ENCODE results near the gene COBL.
"Not testable (repeated sequence)": the region's sequence is repeated elsewhere in the genome, so short reads cannot be mapped to it uniquely, and the experiment has no call there.

The COBL gene

DNA sequence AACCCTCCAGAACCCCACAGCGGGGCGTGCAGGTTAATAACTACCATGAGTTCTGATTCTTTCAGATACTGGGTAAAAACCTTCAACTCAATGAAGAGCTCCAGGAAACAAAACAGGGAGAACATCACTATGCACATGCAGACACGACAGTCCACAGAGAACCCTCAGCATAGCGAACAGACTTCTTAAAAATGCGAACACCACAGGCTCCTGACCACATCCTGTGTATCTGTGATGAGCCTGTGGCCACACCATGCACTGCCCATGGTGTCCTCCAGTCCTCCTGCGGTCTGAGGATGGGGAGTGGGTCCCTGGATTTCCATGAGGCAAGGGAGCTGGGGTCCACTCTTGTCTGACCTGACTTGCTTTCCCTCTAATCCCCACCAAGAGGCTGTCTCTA, 107.2 kb downstream of the COBL start:
- Mint-ChIP-seq H3K9me3 (peaks cover 6% of the 10 kb centered on the region), H3K4me1 (no peaks in the 10 kb centered on the region), H3K36me3 (no peaks in the 10 kb centered on the region), H3K27ac (no peak overlapping the region), H3K4me3 (no peak overlapping the region), H3K27me3 (no peaks in the 10 kb centered on the region)

DNA sequence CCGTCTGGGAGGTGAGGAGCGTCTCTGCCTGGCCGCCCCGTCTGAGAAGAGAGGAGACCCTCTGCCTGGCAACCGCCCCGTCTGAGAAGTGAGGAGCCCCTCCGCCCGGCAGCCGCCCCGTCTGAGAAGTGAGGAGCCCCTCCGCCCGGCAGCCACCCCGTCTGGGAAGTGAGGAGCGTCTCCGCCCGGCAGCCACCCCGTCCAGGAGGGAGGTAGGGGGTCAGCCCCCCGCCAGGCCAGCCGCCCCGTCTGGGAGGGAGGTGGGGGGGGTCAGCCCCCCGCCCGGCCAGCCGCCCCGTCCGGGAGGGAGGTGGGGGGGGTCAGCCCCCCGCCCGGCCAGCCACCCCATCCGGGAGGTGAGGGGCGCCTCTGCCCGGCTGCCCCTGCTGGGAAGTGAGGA, 108.5 kb downstream of the COBL start:
- not testable (repeated sequence) for H3K4me3 Mint-ChIP-seq, H3K36me3 Mint-ChIP-seq, H3K4me1 Mint-ChIP-seq, H3K27me3 Mint-ChIP-seq, H3K27ac Mint-ChIP-seq
- H3K9me3 Mint-ChIP-seq: peaks cover 16% of the 10 kb centered on the region

DNA sequence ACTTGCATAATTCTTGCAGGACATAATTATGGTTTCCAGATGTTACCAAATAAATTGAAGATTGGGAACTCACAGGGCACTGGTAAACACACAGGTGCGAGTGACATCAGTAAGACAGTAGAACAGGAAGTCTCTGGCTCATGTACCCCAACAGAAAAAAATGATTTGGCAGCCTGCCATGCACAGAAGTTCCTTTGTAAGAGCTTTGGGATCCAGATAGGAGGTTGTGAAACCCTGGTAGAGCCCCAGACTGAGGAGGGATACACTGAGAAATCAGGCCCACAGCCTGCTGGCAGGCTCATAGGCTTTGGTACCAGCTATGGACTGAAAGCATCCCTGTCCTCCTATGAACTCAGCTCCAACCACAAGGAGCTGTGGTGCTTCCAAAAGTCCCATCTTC, 118.0 kb downstream of the COBL start:
- H3K4me1 Mint-ChIP-seq: no peaks in the 10 kb centered on the region
- peaks cover 19% of the 10 kb centered on the region for H3K27me3 Mint-ChIP-seq
- H3K4me3 Mint-ChIP-seq: no peak overlapping the region
- H3K27ac Mint-ChIP-seq: no peak overlapping the region
- H3K9me3 Mint-ChIP-seq: peaks cover 17% of the 10 kb centered on the region
- peaks cover 1% of the 10 kb centered on the region for H3K36me3 Mint-ChIP-seq

GRCh38 chr7:51190969-51191368, 125.6 kb downstream of the COBL start:
- no peaks in the 10 kb centered on the region for H3K27me3 Mint-ChIP-seq

GRCh38 chr7:51189777-51190176, 126.8 kb downstream of the COBL start:
- no peaks in the 10 kb centered on the region for H3K36me3 Mint-ChIP-seq
- H3K9me3 Mint-ChIP-seq: no peaks in the 10 kb centered on the region
- no peaks in the 10 kb centered on the region for H3K27me3 Mint-ChIP-seq

More at GRCh38 chr7:51190969-51191368, 125.6 kb downstream of the COBL start:
- Mint-ChIP-seq H3K4me1 (no peaks in the 10 kb centered on the region), H3K36me3 (no peaks in the 10 kb centered on the region), H3K9me3 (no peaks in the 10 kb centered on the region), H3K4me3 (no peak overlapping the region), H3K27ac (no peak overlapping the region)

DNA sequence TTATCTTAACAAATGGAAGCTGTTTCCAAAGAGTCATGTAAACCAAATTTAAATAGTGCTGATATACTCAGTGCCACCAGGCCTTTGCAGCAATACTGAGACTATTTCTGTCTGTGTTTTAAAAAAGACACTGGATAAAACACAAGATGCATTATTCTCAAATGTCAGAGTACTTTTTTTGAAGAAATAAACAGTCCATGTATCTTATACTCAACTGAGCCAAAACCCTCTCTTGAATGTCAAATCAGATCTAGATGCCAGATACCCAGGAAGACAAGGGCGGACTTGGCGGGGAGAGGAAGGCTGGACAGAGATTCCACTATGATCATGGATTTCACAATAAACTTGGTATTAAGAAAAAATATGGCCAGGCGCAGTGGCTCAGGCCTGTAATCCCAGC, 127.6 kb downstream of the COBL start:
- Mint-ChIP-seq H3K9me3 (no peaks in the 10 kb centered on the region), H3K36me3 (no peaks in the 10 kb centered on the region), H3K4me1 (no peaks in the 10 kb centered on the region), H3K27me3 (no peaks in the 10 kb centered on the region), H3K4me3 (no peak overlapping the region), H3K27ac (no peak overlapping the region)

More at GRCh38 chr7:51189777-51190176, 126.8 kb downstream of the COBL start:
- H3K27ac Mint-ChIP-seq: no peak overlapping the region
- H3K4me1 Mint-ChIP-seq: no peaks in the 10 kb centered on the region
- H3K4me3 Mint-ChIP-seq: no peak overlapping the region

DNA sequence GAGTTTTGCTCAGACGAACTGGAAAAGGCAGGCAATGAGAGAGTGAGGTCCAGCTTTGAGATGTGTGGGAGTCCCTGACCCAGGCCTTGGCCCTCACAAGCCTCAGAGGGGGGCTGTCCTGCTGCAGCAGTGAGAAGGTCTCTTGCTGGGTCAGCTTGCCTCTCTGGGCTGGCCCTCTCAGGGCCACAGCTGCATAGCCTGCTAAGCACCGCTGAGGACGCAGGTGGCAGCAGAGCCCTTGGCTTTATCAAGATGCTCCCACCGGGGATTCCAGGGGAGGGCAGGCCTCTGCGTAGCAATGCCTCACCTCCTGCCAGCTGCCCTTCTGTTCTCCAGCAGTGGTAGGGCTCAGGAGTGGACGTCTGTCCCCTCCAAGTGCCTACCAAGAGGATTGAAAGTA, 128.7 kb downstream of the COBL start:
- no peaks in the 10 kb centered on the region for H3K27me3 Mint-ChIP-seq
- H3K9me3 Mint-ChIP-seq: no peaks in the 10 kb centered on the region
- H3K4me1 Mint-ChIP-seq: no peaks in the 10 kb centered on the region
- no peak overlapping the region for H3K27ac Mint-ChIP-seq
- no peaks in the 10 kb centered on the region for H3K36me3 Mint-ChIP-seq
- H3K4me3 Mint-ChIP-seq: no peak overlapping the region

DNA sequence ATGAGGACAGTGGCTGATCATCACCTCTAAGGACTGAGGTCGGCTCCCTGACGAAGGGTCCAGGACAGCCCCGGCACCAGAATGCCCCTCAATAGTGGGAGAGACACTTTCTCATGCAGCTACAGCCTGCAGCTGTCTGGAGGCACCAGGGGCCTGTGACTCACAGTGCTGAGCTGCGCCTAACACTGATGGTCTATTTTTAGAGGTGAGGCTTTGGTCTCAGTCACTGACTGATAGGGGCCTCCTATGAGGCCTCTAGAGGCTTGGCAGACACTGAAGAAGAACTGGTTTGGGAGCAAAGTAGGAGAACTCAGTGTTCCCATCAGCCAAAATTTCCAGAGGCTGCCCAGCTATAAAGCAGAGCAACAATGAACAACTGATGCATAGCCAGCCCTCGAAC, 130.1 kb downstream of the COBL start:
- H3K4me1 Mint-ChIP-seq: no peaks in the 10 kb centered on the region
- no peak overlapping the region for H3K4me3 Mint-ChIP-seq
- H3K27ac Mint-ChIP-seq: no peak overlapping the region
- H3K27me3 Mint-ChIP-seq: peaks cover 1% of the 10 kb centered on the region
- no peaks in the 10 kb centered on the region for H3K9me3 Mint-ChIP-seq
- H3K36me3 Mint-ChIP-seq: no peaks in the 10 kb centered on the region

DNA sequence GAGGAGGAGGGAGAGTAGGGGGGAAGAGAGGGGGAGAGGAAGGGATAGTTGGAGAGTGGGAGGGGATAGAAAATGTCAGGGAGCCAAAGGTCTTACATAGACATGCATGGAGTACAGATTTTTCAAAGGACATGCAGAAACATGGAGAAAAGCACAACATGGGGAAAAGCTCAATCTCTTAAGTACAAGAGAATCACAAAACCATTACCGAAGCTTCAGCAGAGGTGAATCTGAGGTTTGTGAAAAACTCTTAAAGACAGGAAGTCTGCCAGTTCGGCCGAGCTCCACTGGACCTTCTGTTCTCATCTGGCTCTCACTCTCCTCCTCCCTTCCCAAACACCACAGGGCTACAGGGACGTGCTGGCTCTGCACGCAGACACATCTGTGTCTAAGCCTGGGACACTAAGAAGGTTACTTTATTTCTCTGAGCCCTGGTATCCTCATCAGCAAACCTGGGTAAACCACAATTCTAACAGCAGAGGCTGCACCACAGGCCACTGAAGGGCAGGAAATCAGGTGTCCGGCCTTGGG, 133.9 kb downstream of the COBL start:
- H3K9me3 Mint-ChIP-seq: no peaks in the 10 kb centered on the region
- no peak overlapping the region for H3K27ac Mint-ChIP-seq
- no peaks in the 10 kb centered on the region for H3K4me1 Mint-ChIP-seq
- no peaks in the 10 kb centered on the region for H3K36me3 Mint-ChIP-seq
- H3K27me3 Mint-ChIP-seq: peaks cover 3% of the 10 kb centered on the region
- no peak overlapping the region for H3K4me3 Mint-ChIP-seq

- Mint-ChIP-seq H3K4me3 (no peak overlapping the region), H3K36me3 (no peaks in the 10 kb centered on the region), H3K9me3 (no peaks in the 10 kb centered on the region), H3K4me1 (no peaks in the 10 kb centered on the region), H3K27me3 (peaks cover 9% of the 10 kb centered on the region), H3K27ac (no peak overlapping the region)
Measured at GRCh38 chr7:51180092-51180491, 136.5 kb downstream of the COBL start.

DNA sequence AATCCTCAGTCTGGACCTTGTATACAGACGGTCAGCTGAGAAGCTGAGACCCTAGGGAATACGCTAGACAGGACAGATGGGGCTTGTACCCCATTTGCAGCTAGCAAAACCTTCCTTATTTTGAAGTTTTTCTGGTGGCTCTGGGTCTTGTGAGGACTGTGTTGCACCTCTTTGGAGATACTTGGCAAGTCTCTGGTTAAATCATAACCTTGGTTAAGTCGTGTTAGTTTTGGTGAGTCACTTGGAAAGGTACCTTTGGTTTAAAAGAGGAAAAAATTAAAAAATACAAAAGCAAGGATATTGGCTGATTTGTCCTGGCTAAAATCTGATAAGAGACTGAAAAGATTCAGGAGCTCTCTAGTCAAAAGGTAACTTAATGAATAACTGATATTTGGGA, 140.6 kb downstream of the COBL start:
- Mint-ChIP-seq H3K36me3 (no peaks in the 10 kb centered on the region), H3K4me3 (no peak overlapping the region), H3K27ac (no peak overlapping the region)

DNA sequence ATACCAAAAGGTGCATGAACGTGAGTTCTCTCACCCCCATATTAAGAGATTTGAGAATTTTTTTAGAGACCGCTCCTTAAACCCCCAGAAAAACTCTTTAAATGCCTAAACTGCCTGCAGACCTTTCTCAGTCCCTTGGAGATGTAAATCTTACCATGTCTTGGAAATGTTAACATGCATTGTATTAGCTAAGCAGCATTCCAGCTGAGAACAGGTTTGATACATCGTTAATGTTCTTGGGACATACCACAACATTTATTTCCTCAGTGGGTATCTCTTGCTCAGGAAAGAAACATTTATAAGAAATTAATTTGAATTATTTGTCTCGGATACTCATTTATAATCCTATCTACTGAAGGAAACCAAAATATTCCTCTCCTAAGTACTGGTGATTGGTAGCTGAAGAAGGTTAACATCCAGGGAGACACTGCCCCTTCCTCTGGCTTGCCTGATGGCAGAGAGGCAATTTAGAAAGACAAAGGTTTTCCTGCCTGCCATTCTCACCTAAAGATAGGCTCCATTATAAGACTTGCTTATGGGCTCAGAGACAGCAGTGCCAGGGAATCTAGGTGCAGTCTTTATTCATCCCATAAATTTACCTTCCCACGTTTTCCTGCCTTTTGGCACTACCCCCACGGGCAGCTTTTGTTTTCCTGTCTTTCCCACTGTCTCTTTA, 141.2 kb downstream of the COBL start:
- Mint-ChIP-seq H3K27me3 (peaks cover 12% of the 10 kb centered on the region), H3K4me3 (no peak overlapping the region), H3K9me3 (no peaks in the 10 kb centered on the region), H3K27ac (no peak overlapping the region), H3K4me1 (no peaks in the 10 kb centered on the region), H3K36me3 (no peaks in the 10 kb centered on the region)

More for the DNA sequence above, 140.6 kb downstream of the COBL start:
- H3K9me3 Mint-ChIP-seq: no peaks in the 10 kb centered on the region
- no peaks in the 10 kb centered on the region for H3K4me1 Mint-ChIP-seq
- H3K27me3 Mint-ChIP-seq: peaks cover 9% of the 10 kb centered on the region

DNA sequence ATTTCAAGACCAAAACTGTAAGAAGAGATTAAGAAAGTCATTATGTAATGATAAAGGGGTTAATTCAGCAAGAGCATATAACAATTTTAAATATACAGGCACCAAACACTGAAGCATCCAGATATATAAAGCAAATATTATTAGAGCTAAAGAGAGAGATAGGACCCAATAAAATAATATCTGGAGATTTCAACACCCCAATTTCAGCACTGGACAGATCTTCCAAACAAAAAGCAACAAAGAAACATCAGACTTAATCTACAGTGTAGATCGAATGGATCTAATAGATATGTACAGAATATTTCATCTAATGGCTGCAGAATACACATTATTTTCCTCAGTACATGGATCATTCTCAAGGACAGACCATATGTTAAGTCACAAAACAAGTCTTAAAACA, 151.3 kb downstream of the COBL start:
- Mint-ChIP-seq H3K9me3 (no peaks in the 10 kb centered on the region), H3K36me3 (no peaks in the 10 kb centered on the region), H3K4me1 (peaks cover 8% of the 10 kb centered on the region)

GRCh38 chr7:51162724-51163329, 153.8 kb downstream of the COBL start:
- Mint-ChIP-seq H3K36me3 (no peaks in the 10 kb centered on the region), H3K27ac (no peak overlapping the region), H3K27me3 (peaks cover 16% of the 10 kb centered on the region), H3K9me3 (no peaks in the 10 kb centered on the region), H3K4me3 (no peak overlapping the region), H3K4me1 (peaks cover 8% of the 10 kb centered on the region)

More for the DNA sequence above, 151.3 kb downstream of the COBL start:
- no peak overlapping the region for H3K27ac Mint-ChIP-seq
- H3K27me3 Mint-ChIP-seq: peaks cover 16% of the 10 kb centered on the region
- no peak overlapping the region for H3K4me3 Mint-ChIP-seq

- H3K27ac Mint-ChIP-seq: no peak overlapping the region
- H3K4me1 Mint-ChIP-seq: peaks cover 8% of the 10 kb centered on the region
- no peaks in the 10 kb centered on the region for H3K9me3 Mint-ChIP-seq
- H3K27me3 Mint-ChIP-seq: peaks cover 16% of the 10 kb centered on the region
- no peak overlapping the region for H3K4me3 Mint-ChIP-seq
- H3K36me3 Mint-ChIP-seq: no peaks in the 10 kb centered on the region
Measured at GRCh38 chr7:51161937-51162336, 154.7 kb downstream of the COBL start.

DNA sequence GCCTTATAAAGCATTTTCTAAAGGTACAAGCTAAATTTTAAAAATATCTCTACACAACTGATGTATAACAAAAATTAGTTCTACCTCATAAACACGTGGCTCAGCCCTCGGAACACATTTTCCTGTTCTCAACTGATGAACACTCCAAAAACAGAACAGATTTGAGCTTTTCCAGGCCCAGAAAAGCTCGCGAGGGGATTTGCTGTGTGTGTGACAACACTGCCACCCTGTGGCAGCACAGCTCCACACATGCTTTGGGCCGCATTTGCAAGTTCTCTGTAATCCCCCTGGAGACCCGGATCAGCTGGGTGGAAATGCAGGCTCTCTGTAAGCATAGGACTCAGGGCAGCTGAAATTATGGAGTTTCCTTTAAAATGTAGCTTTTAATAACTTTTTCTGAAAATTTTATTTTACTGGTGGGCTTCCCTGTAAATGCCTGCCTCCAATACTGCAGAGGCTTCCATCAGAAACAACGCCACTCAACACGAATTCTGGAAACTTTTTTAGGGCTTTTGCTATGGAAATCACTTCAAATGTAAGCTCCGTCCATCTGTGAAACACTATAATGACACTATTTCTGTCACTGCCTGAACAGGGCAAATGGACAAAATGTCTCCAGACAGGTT, 155.5 kb downstream of the COBL start:
- no peaks in the 10 kb centered on the region for H3K9me3 Mint-ChIP-seq
- H3K36me3 Mint-ChIP-seq: no peaks in the 10 kb centered on the region
- H3K27me3 Mint-ChIP-seq: peaks cover 13% of the 10 kb centered on the region
- H3K27ac Mint-ChIP-seq: no peak overlapping the region
- H3K4me3 Mint-ChIP-seq: no peak overlapping the region
- peaks cover 8% of the 10 kb centered on the region for H3K4me1 Mint-ChIP-seq

All from activated naive CD4-positive, alpha-beta T cell treated with anti-CD3 and anti-CD28 coated beads, Interleukin-2, amount 50 U/mL, for 24 hours (primary cell).